ENCODE data around the gene RPS15. TPM values are rescaled to one million over a fixed set of nuclear protein-coding genes. Genes with fewer than 3 reads are reported as not detected.
"Not testable (repeated sequence)": the region's sequence is repeated elsewhere in the genome, so short reads cannot be mapped to it uniquely, and the experiment has no call there.

The RPS15 gene
- total RNA-seq, 2 experiments from 2014 or later, result 1,158 to 1,387 TPM

GRCh38 chr19:1417681-1418495 is 20.3 kb upstream of the RPS15 start:
- DNase-seq, result no peak
- peaks cover 15% of the 10 kb centered on the region for H3K4me1 Mint-ChIP-seq
- H3K27ac Mint-ChIP-seq, result no peak overlapping the region
- no peaks in the 10 kb centered on the region for H3K9me3 Mint-ChIP-seq
- H3K36me3 Mint-ChIP-seq (ENCODE audit: low read depth), result peaks cover 27% of the 10 kb centered on the region
- ChIA-PET CTCF (no interaction called here), POLR2A (interaction anchor here (0.7 kb wide), 1 partner anchor 271 kb away, joined by 4 read pairs; no protein-coding TSS in a partner anchor)
- H3K27me3 Mint-ChIP-seq, result no peaks in the 10 kb centered on the region
- no peak overlapping the region for H3K4me3 Mint-ChIP-seq

GRCh38 chr19:1418496-1418775 is 19.8 kb upstream of the RPS15 start:
- POLR2A ChIA-PET, result interaction anchor here (0.7 kb wide), 1 partner anchor 272 kb away, joined by 4 read pairs; no protein-coding TSS in a partner anchor
- no peaks in the 10 kb centered on the region for H3K9me3 Mint-ChIP-seq
- H3K27me3 Mint-ChIP-seq, result no peaks in the 10 kb centered on the region
- CTCF ChIA-PET, result no interaction called here
- H3K4me3 Mint-ChIP-seq, result no peak overlapping the region
- H3K4me1 Mint-ChIP-seq, result peaks cover 12% of the 10 kb centered on the region
- no peak for DNase-seq
- no peak overlapping the region for H3K27ac Mint-ChIP-seq
- peaks cover 32% of the 10 kb centered on the region for H3K36me3 Mint-ChIP-seq (ENCODE audit: low read depth)

GRCh38 chr19:1418951-1419738 is 19.1 kb upstream of the RPS15 start:
- ChIA-PET CTCF (interaction anchor here (0.6 kb wide), 1 partner anchor 1281 kb away, joined by 3 read pairs; no protein-coding TSS in a partner anchor), POLR2A (interaction anchor here (0.7 kb wide), 1 partner anchor 273 kb away, joined by 4 read pairs; no protein-coding TSS in a partner anchor)
- Mint-ChIP-seq H3K27me3 (no peaks in the 10 kb centered on the region), H3K9me3 (no peaks in the 10 kb centered on the region), H3K36me3 (ENCODE audit: low read depth) (peaks cover 35% of the 10 kb centered on the region), H3K27ac (no peak overlapping the region), H3K4me3 (no peak overlapping the region), H3K4me1 (peaks cover 10% of the 10 kb centered on the region)
- no peak for DNase-seq

- H3K27me3 Mint-ChIP-seq, H3K4me1 Mint-ChIP-seq, H3K4me3 Mint-ChIP-seq, DNase-seq, H3K27ac Mint-ChIP-seq, H3K9me3 Mint-ChIP-seq, POLR2A ChIA-PET: not testable (repeated sequence)
- H3K36me3 Mint-ChIP-seq (ENCODE audit: low read depth), result peaks cover 38% of the 10 kb centered on the region
- CTCF ChIA-PET, result interaction anchor here (1.3 kb wide), 1 partner anchor 8 kb away, joined by 3 read pairs; no protein-coding TSS in a partner anchor
These were observed 18.1 kb upstream of the RPS15 start for GRCh38 chr19:1420085-1420484.

GRCh38 chr19:1420590-1420989 is 17.6 kb upstream of the RPS15 start:
- H3K4me3 Mint-ChIP-seq, result no peak overlapping the region
- no peaks in the 10 kb centered on the region for H3K27me3 Mint-ChIP-seq
- ChIA-PET CTCF (interaction anchor here (1.3 kb wide), 1 partner anchor 9 kb away, joined by 3 read pairs; no protein-coding TSS in a partner anchor), POLR2A (interaction anchor here (0.7 kb wide), 1 partner anchor 437 kb away, joined by 3 read pairs; no protein-coding TSS in a partner anchor)
- H3K27ac Mint-ChIP-seq, result no peak overlapping the region
- peaks cover 41% of the 10 kb centered on the region for H3K36me3 Mint-ChIP-seq (ENCODE audit: low read depth)
- H3K4me1 Mint-ChIP-seq, result peaks cover 3% of the 10 kb centered on the region
- DNase-seq, result no peak
- H3K9me3 Mint-ChIP-seq, result no peaks in the 10 kb centered on the region

GRCh38 chr19:1421218-1421957 is 16.8 kb upstream of the RPS15 start:
- H3K4me1 Mint-ChIP-seq, result no peaks in the 10 kb centered on the region
- ChIA-PET POLR2A (no interaction called here), CTCF (interaction anchor here (1.3 kb wide), 2 partner anchors 10 to 12 kb away, joined by 3 to 4 read pairs; no protein-coding TSS in a partner anchor)
- peaks cover 46% of the 10 kb centered on the region for H3K36me3 Mint-ChIP-seq (ENCODE audit: low read depth)
- H3K27ac Mint-ChIP-seq, result no peak overlapping the region
- H3K4me3 Mint-ChIP-seq, result no peak overlapping the region
- H3K27me3 Mint-ChIP-seq, result no peaks in the 10 kb centered on the region
- DNase-seq, result no peak
- H3K9me3 Mint-ChIP-seq, result no peaks in the 10 kb centered on the region

GRCh38 chr19:1421958-1422305 is 16.3 kb upstream of the RPS15 start:
- no peak for DNase-seq
- no peaks in the 10 kb centered on the region for H3K9me3 Mint-ChIP-seq
- no peak overlapping the region for H3K27ac Mint-ChIP-seq
- peaks cover 48% of the 10 kb centered on the region for H3K36me3 Mint-ChIP-seq (ENCODE audit: low read depth)
- no peaks in the 10 kb centered on the region for H3K27me3 Mint-ChIP-seq
- CTCF ChIA-PET, result interaction anchor here (1.3 kb wide), 1 partner anchor 11 kb away, joined by 4 read pairs; no protein-coding TSS in a partner anchor
- H3K4me3 Mint-ChIP-seq, result no peak overlapping the region
- H3K4me1 Mint-ChIP-seq, result no peaks in the 10 kb centered on the region
- POLR2A ChIA-PET, result no interaction called here

- H3K4me3 Mint-ChIP-seq, result no peak overlapping the region
- ChIA-PET POLR2A (no interaction called here), CTCF (interaction anchor here (1.3 kb wide), 1 partner anchor 11 kb away, joined by 4 read pairs; no protein-coding TSS in a partner anchor)
- peaks cover 45% of the 10 kb centered on the region for H3K36me3 Mint-ChIP-seq (ENCODE audit: low read depth)
- no peaks in the 10 kb centered on the region for H3K9me3 Mint-ChIP-seq
- no peaks in the 10 kb centered on the region for H3K4me1 Mint-ChIP-seq
- no peaks in the 10 kb centered on the region for H3K27me3 Mint-ChIP-seq
- H3K27ac Mint-ChIP-seq, result no peak overlapping the region
- no peak for DNase-seq
These were observed 15.8 kb upstream of the RPS15 start for GRCh38 chr19:1422360-1422759.

- Mint-ChIP-seq H3K9me3 (no peaks in the 10 kb centered on the region), H3K4me1 (no peaks in the 10 kb centered on the region), H3K36me3 (ENCODE audit: low read depth) (peaks cover 42% of the 10 kb centered on the region), H3K27me3 (no peaks in the 10 kb centered on the region), H3K27ac (no peak overlapping the region), H3K4me3 (no peak overlapping the region)
- POLR2A ChIA-PET, result no interaction called here
- no peak for DNase-seq
- CTCF ChIA-PET, result no interaction called here
These were observed 15.3 kb upstream of the RPS15 start for GRCh38 chr19:1422943-1423342.

- no peaks in the 10 kb centered on the region for H3K9me3 Mint-ChIP-seq
- H3K36me3 Mint-ChIP-seq (ENCODE audit: low read depth), result peaks cover 44% of the 10 kb centered on the region
- H3K4me3 Mint-ChIP-seq, result no peak overlapping the region
- no peaks in the 10 kb centered on the region for H3K27me3 Mint-ChIP-seq
- no peaks in the 10 kb centered on the region for H3K4me1 Mint-ChIP-seq
- no peak for DNase-seq
- POLR2A ChIA-PET, result no interaction called here
- no peak overlapping the region for H3K27ac Mint-ChIP-seq
- CTCF ChIA-PET, result no interaction called here
These were observed 14.6 kb upstream of the RPS15 start for GRCh38 chr19:1423436-1424191.

GRCh38 chr19:1424192-1424955 is 13.8 kb upstream of the RPS15 start:
- H3K27ac Mint-ChIP-seq, result no peak overlapping the region
- H3K36me3 Mint-ChIP-seq (ENCODE audit: low read depth), result peaks cover 40% of the 10 kb centered on the region
- DNase-seq, result no peak
- no peaks in the 10 kb centered on the region for H3K27me3 Mint-ChIP-seq
- ChIA-PET CTCF (no interaction called here), POLR2A (no interaction called here)
- no peaks in the 10 kb centered on the region for H3K4me1 Mint-ChIP-seq
- H3K9me3 Mint-ChIP-seq, result no peaks in the 10 kb centered on the region
- H3K4me3 Mint-ChIP-seq, result no peak overlapping the region

Measured in activated CD4-positive, alpha-beta T cell treated with anti-CD3 and anti-CD28 coated beads, Interleukin-2, amount 10 ng/mL, durations not matched to agents 7 days and 5 days (primary cell).